Choroid plexus epithelial cell (primary cell): ENCODE results near the gene PCDH17.

Source experiments
- DNase-seq: peaks from one replicate; pipeline ENCODE4 v3.0.0-alpha.2; 2010; ENCODE audit warnings: low read depth
- H3K4me3 ChIP-seq: 2 replicates; pipeline ENCODE4 v1.5.1; 2011; ENCODE audit warnings: low read depth, mild to moderate bottlenecking, control low read depth, low read length, moderate library complexity
- TF ChIP-seq, protein P1 (sequence below): conservative IDR thresholded peaks from 2 replicates; pipeline ENCODE4 v1.5.1; 2011; ENCODE audit warnings: low read depth, mild to moderate bottlenecking, control low read depth, inconsistent platforms, low read length, moderate library complexity

PCDH17 gene, protein sequence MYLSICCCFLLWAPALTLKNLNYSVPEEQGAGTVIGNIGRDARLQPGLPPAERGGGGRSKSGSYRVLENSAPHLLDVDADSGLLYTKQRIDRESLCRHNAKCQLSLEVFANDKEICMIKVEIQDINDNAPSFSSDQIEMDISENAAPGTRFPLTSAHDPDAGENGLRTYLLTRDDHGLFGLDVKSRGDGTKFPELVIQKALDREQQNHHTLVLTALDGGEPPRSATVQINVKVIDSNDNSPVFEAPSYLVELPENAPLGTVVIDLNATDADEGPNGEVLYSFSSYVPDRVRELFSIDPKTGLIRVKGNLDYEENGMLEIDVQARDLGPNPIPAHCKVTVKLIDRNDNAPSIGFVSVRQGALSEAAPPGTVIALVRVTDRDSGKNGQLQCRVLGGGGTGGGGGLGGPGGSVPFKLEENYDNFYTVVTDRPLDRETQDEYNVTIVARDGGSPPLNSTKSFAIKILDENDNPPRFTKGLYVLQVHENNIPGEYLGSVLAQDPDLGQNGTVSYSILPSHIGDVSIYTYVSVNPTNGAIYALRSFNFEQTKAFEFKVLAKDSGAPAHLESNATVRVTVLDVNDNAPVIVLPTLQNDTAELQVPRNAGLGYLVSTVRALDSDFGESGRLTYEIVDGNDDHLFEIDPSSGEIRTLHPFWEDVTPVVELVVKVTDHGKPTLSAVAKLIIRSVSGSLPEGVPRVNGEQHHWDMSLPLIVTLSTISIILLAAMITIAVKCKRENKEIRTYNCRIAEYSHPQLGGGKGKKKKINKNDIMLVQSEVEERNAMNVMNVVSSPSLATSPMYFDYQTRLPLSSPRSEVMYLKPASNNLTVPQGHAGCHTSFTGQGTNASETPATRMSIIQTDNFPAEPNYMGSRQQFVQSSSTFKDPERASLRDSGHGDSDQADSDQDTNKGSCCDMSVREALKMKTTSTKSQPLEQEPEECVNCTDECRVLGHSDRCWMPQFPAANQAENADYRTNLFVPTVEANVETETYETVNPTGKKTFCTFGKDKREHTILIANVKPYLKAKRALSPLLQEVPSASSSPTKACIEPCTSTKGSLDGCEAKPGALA (N-terminal part only)

DNA sequence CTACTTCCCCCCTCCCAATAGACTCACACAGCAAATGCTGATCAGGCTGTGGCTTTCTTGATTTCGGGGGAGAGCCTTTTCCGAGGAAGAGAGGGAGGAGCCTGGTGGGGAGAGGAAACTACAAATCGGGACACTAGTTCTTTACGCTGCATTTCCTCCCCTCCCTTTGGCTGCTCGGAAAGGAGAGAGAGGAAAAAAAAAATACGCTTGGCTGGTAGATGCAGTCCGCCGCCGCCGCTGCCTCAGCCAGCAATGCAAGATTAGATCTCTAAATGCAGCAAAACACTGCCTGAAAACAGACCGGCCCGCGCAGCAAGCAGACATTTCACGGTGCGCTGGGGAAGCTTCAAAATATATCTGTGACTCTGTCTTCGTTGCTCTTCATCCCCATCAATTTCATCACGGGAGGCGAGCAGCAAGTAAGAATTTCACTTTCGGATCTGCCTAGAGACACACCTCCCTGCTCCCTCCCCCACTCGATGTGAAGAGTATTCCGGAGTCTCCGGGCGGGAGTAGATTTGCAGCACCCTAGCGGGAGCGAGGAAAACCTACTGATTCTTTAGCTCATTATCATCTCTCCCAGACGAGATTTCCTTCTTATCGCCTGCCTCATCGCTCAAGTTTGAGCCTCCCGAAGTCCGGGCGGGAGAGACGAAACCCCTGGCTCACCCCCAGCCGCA is at the start of gene PCDH17:
Gene PCDH17, plus strand, starts transcription at position 149 of the 680 bp plus-strand sequence. CDS start 803 bp downstream, outside the sequence.
- peak; percentile 38 for DNase-seq
- H3K4me3 ChIP-seq: peak within 1 kb of the TSS; percentile 50
- TF ChIP-seq, protein P1, sequence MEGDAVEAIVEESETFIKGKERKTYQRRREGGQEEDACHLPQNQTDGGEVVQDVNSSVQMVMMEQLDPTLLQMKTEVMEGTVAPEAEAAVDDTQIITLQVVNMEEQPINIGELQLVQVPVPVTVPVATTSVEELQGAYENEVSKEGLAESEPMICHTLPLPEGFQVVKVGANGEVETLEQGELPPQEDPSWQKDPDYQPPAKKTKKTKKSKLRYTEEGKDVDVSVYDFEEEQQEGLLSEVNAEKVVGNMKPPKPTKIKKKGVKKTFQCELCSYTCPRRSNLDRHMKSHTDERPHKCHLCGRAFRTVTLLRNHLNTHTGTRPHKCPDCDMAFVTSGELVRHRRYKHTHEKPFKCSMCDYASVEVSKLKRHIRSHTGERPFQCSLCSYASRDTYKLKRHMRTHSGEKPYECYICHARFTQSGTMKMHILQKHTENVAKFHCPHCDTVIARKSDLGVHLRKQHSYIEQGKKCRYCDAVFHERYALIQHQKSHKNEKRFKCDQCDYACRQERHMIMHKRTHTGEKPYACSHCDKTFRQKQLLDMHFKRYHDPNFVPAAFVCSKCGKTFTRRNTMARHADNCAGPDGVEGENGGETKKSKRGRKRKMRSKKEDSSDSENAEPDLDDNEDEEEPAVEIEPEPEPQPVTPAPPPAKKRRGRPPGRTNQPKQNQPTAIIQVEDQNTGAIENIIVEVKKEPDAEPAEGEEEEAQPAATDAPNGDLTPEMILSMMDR: no peak

DNA sequence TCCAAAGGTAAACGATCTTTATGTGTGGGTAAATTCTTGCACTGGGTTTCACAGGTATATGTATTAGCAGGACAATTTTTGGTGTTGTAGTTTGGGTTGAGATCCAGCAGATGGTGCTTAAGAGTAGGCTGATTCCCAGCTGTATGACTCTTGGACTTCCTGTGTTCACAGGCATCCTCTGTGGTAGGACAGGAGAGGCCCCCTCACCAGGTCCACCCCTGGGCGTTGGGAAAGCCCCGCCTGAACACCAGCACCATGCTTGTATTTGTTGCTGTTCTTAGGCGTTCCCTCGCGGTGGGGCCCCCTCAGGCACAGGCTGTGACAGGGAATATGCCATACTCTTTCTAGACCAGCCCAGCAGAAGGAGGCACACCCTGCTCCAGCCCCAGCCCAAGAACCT is 49.5 kb upstream of the PCDH17 start:
- DNase-seq: no peak
- TF ChIP-seq, protein P1: no peak
- no peak overlapping the region for H3K4me3 ChIP-seq

DNA sequence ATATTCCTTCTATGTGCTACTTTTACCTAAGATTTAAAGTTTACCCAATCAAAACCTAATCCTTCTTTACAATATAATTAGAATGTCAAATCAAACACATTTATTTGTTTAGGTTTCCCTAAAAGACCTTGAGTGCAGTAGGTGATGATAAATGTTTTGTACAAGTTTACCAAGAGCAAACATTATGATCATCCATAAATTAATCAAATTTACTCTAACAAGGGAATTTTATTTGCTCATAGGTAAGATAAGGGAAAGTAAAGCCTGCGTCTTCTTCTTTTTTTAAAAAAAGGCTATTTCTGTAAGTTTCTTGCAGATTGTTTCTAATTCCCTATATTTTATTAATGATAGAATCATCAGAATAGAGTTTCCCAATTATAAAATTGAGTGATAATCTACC is 48.0 kb upstream of the PCDH17 start:
- no peak for DNase-seq
- TF ChIP-seq, protein P1: no peak
- H3K4me3 ChIP-seq: no peak overlapping the region

DNA sequence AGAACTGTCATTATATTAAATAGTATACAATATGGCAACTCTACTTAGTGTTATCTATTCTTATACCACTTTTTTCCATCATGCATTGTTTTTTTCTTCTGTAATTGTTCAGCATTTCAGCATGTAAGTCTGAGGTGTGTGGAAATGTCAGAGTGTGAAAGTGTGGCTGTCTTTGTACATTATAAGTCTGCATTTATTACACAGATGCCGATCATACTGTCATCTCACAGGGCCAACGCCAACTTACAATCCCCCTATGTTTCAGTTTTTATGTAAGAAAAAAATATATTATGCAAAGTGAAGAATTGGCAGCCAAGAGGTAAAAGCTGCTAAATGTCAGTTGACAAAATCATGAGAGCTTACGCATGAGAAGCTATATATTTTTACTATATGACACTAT is 42.9 kb upstream of the PCDH17 start:
- DNase-seq: no peak
- TF ChIP-seq, protein P1: no peak
- no peak overlapping the region for H3K4me3 ChIP-seq

DNA sequence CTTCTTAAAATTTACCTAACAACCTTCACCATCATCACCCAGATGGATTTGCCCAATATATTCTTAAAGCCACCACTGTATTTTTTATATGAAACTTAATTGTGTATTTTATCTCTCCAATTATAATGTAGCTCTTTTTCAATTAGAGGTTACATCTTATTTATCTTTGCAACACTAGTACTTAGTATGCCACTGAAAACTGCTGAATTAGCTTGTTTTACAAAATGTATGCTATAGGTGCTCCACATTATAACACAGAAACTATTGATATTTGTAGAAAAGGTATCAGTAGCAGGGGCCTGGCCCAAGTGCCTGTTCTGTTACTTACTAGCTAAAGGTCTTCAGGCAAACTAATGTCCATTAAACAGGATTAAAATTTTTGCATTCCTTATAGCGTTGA is 35.8 kb upstream of the PCDH17 start:
- H3K4me3 ChIP-seq: no peak overlapping the region
- TF ChIP-seq, protein P1: no peak
- no peak for DNase-seq

DNA sequence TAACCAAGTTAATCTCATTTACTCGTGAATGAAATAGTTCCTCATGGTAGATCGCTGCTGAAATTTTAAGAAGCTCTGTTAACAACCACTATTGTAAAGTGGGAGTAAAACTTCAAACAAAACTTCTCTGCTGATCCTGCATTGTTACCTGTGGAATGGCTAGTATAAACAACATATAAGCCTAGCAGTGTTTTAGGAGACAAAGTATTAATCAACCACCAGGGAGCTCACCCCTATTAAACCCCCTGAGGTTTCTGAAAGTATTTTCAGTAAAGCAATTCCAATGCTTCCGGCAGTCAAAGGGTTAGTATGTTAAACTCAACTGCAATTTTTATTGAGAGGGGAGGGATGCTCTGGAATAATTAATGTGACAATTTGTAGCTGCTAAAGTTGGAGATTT is 30.0 kb upstream of the PCDH17 start:
- TF ChIP-seq, protein P1: no peak
- H3K4me3 ChIP-seq: no peak overlapping the region
- no peak for DNase-seq
